SU-DHL-6 (cell line): ENCODE data around the gene TM9SF4.

Experiments used
- H2AFZ ChIP-seq: fragments of 200-600 bp; sonication (generic); 2 replicates; pipeline ENCODE4 v1.6.1; 2014; ENCODE audit warnings: low read depth, mild to moderate bottlenecking, moderate library complexity, mixed read lengths, antibody characterized with exemption, low read length; ENCODE audit not compliant: severe bottlenecking
- H3F3A ChIP-seq: fragments of 200-600 bp; shearing (Covaris generic); 2 replicates; pipeline ENCODE4 v1.6.0; 2016; ENCODE audit warnings: antibody characterized with exemption, mild to moderate bottlenecking; ENCODE audit not compliant: insufficient read depth
- H3K27ac ChIP-seq: fragments of 200-600 bp; sonication (generic); 2 replicates; pipeline ENCODE4 v1.5.1; 2016; ENCODE audit warnings: low read depth, mild to moderate bottlenecking, low read length, moderate library complexity, mixed read lengths
- H3K27me3 ChIP-seq: fragments of 200-600 bp; sonication (generic), shearing (Covaris generic); 2 replicates; pipeline ENCODE4 v1.6.0; 2014; ENCODE audit warnings: mild to moderate bottlenecking, low read length
- H3K36me3 ChIP-seq: fragments of 200-600 bp; sonication (generic); 2 replicates; pipeline ENCODE4 v1.6.1; 2014; ENCODE audit warnings: mild to moderate bottlenecking, low read length, mixed read lengths
- H3K4me2 ChIP-seq: fragments of 300-600, 200-600 bp; shearing (Covaris generic), sonication (generic); 2 replicates; pipeline ENCODE4 v1.6.0; 2014; ENCODE audit warnings: low read length, low read depth, mild to moderate bottlenecking; ENCODE audit not compliant: poor library complexity, severe bottlenecking
- H3K4me3 ChIP-seq: fragments of 200-600 bp; sonication (generic); 2 replicates; pipeline ENCODE4 v1.5.1; 2014; ENCODE audit warnings: antibody characterized with exemption, low read length, mild to moderate bottlenecking, mixed read lengths; ENCODE audit not compliant: insufficient read depth, poor library complexity, severe bottlenecking
- H3K79me2 ChIP-seq: fragments of 200-600 bp; sonication (generic); 2 replicates; pipeline ENCODE4 v1.6.1; 2014; ENCODE audit warnings: mild to moderate bottlenecking, low read length, moderate library complexity; ENCODE audit not compliant: insufficient read depth
- H3K9ac ChIP-seq: fragments of 200-600 bp; sonication (generic); 2 replicates; pipeline ENCODE4 v1.7.0; 2014; ENCODE audit warnings: mild to moderate bottlenecking, low read length
- H3K9me2 ChIP-seq: fragments of 200-600 bp; sonication (generic); replicated peaks from 2 replicates; pipeline ENCODE4 v1.6.1; 2014; ENCODE audit warnings: low read length; ENCODE audit not compliant: insufficient read depth
- H3K9me3 ChIP-seq: fragments of 200-600 bp; sonication (generic); 2 replicates; pipeline ENCODE4 v1.6.1; 2014; ENCODE audit warnings: low read length, mixed read lengths; ENCODE audit not compliant: insufficient read depth
- H4K20me1 ChIP-seq: fragments of 200-600 bp; sonication (generic); 2 replicates; pipeline ENCODE4 v1.6.1; 2014; ENCODE audit warnings: low read depth, mild to moderate bottlenecking, antibody characterized with exemption, low read length, moderate library complexity, mixed read lengths
- EZH2phosphoT487 ChIP-seq: fragments of 200-600 bp; sonication (generic), shearing (Covaris generic); conservative IDR thresholded peaks from 2 replicates; pipeline ENCODE4 v1.6.1; 2018; ENCODE audit warnings: mild to moderate bottlenecking, antibody characterized with exemption, low read length, moderate library complexity, mixed read lengths
- TF ChIP-seq, protein P1 (sequence below): fragments of 200-600 bp; sonication (generic); IDR thresholded peaks from one replicate; pipeline ENCODE4 v1.5.1; 2017; ENCODE audit warnings: antibody characterized with exemption, mild to moderate bottlenecking, low read length, moderate library complexity; ENCODE audit not compliant: insufficient read depth, poor library complexity, severe bottlenecking

TM9SF4 gene

DNA sequence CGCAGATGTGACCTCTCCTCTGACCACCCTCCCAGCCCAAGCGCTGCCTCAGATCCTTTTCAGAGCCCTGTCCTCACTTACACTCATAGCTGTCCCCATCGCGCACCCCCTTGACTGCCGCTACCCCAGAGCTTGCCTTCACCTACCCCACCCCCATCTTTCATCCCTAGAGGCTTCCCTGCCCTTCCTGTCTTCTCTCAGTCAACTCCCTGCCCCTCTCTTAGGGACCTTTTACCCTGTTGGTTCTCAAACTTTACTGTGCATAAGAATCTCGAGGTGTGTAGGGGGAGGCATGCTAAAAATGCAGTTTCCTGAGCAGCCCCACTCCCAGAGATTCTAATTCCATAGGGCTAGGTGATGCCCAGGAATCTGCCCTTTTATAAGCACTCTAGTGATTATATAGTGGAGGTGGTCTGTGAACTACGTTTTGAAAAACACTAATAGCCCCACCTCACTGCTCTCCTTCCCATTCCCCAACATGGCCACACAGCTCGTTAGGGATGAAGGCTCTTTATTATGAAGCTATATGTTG, 725 bp downstream of the TM9SF4 start:
- peak overlapping the region; percentile 86 for H3K27ac ChIP-seq
- no peaks in the 10 kb centered on the region for H3K27me3 ChIP-seq
- peaks cover 54% of the 10 kb centered on the region for H3K79me2 ChIP-seq
- H4K20me1 ChIP-seq = no peaks in the 10 kb centered on the region
- peak overlapping the region; percentile 88 for H3K4me2 ChIP-seq
- peaks cover 2% of the 10 kb centered on the region; the same call in 1 of the 2 replicates for H3K36me3 ChIP-seq
- H2AFZ ChIP-seq = no peak overlapping the region
- peak overlapping the region; percentile 81 for H3K4me3 ChIP-seq
- H3F3A ChIP-seq = 0 out of 2 replicates have a peak, but pooled peaks cover 5% of the 10 kb centered on the region
- H3K9me3 ChIP-seq = no peaks in the 10 kb centered on the region
- no peaks in the 10 kb centered on the region for H3K9me2 ChIP-seq
- peak overlapping the region; percentile 84 for H3K9ac ChIP-seq
- TF ChIP-seq, protein P1, sequence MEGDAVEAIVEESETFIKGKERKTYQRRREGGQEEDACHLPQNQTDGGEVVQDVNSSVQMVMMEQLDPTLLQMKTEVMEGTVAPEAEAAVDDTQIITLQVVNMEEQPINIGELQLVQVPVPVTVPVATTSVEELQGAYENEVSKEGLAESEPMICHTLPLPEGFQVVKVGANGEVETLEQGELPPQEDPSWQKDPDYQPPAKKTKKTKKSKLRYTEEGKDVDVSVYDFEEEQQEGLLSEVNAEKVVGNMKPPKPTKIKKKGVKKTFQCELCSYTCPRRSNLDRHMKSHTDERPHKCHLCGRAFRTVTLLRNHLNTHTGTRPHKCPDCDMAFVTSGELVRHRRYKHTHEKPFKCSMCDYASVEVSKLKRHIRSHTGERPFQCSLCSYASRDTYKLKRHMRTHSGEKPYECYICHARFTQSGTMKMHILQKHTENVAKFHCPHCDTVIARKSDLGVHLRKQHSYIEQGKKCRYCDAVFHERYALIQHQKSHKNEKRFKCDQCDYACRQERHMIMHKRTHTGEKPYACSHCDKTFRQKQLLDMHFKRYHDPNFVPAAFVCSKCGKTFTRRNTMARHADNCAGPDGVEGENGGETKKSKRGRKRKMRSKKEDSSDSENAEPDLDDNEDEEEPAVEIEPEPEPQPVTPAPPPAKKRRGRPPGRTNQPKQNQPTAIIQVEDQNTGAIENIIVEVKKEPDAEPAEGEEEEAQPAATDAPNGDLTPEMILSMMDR = no peak
- no peak for TF ChIP-seq EZH2phosphoT487

- Histone ChIP-seq H3K4me3 (peak overlapping the region; percentile 81), H3K9me2 (no peaks in the 10 kb centered on the region), H3K27ac (no peak overlapping the region), H4K20me1 (no peaks in the 10 kb centered on the region), H3K4me2 (peak overlapping the region; percentile 88), H2AFZ (no peak overlapping the region), H3K27me3 (no peaks in the 10 kb centered on the region), H3F3A (0 out of 2 replicates have a peak, but pooled peaks cover 5% of the 10 kb centered on the region), H3K79me2 (peaks cover 59% of the 10 kb centered on the region), H3K36me3 (peaks cover 2% of the 10 kb centered on the region; the same call in 1 of the 2 replicates), H3K9me3 (no peaks in the 10 kb centered on the region), H3K9ac (peak overlapping the region; percentile 84)
- TF ChIP-seq, protein P1 = no peak
Measured at GRCh38 chr20:32110727-32111126, 1.2 kb downstream of the TM9SF4 start.

- Histone ChIP-seq H2AFZ (no peak overlapping the region), H4K20me1 (no peaks in the 10 kb centered on the region), H3K4me2 (peak overlapping the region; percentile 88), H3F3A (0 out of 2 replicates have a peak, but pooled peaks cover 5% of the 10 kb centered on the region), H3K27me3 (no peaks in the 10 kb centered on the region), H3K79me2 (peaks cover 63% of the 10 kb centered on the region), H3K9me3 (no peaks in the 10 kb centered on the region), H3K9me2 (no peaks in the 10 kb centered on the region), H3K36me3 (peaks cover 2% of the 10 kb centered on the region; the same call in 1 of the 2 replicates), H3K27ac (no peak overlapping the region), H3K4me3 (no peak overlapping the region), H3K9ac (peak overlapping the region; percentile 84; the same call in 1 of the 2 replicates)
- TF ChIP-seq, protein P1 = no peak
- TF ChIP-seq EZH2phosphoT487 = no peak
Measured at GRCh38 chr20:32111156-32111686, 1.7 kb downstream of the TM9SF4 start.
